ENCODE measurements around the gene KANTR.
"Not testable (repeated sequence)": the region's sequence is repeated elsewhere in the genome, so short reads cannot be mapped to it uniquely, and the experiment has no call there.

The KANTR gene

DNA sequence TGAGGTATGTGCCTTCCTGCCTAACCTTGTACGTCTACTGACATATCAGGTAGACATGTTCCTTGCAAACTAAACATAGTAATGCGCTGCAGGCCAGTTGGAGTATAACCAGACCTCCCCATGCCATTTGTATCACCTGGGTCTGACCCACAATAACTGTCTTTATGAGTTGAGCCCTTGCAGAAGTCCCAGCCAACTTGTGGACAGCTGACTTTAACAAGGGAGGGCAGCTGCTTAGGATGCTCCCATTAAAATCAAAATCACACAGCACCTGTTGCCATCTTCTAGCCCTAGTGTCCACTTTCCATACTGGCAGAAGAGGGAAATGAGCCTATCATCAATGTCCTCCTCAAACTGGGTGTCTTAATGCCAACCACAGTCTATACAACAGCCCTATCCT is 41.6 kb downstream of the KANTR start:
- no peaks in the 10 kb centered on the region for H3K9me3 Mint-ChIP-seq
- no peaks in the 10 kb centered on the region for H3K27me3 Mint-ChIP-seq
- H3K36me3 Mint-ChIP-seq (ENCODE audit: low read depth): no peaks in the 10 kb centered on the region
- H3K4me1 Mint-ChIP-seq (ENCODE audit: low read depth): no peaks in the 10 kb centered on the region
- no peak overlapping the region for H3K4me3 Mint-ChIP-seq
- H3K27ac Mint-ChIP-seq: no peak overlapping the region

DNA sequence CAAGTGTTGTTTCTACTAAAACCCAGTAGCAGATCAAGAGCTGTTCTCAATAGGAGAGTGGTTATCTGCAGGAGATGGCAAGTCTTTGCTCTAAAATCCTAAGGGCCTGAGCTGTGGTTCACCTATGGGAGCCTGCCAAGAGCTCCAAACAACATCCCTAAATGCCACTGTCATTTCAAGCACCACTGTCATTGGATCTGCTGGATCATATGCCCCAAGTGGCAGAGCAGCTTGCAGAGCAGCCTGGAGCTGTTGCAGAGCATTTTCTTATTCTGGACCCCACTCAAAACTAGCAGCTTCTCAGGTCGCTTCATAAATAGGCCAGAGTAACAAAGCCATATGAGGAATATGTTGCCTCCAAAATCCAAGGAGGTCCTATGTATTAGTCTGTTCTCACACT is 59.6 kb downstream of the KANTR start:
- no peaks in the 10 kb centered on the region for H3K36me3 Mint-ChIP-seq (ENCODE audit: low read depth)
- H3K4me1 Mint-ChIP-seq (ENCODE audit: low read depth): no peaks in the 10 kb centered on the region
- H3K4me3 Mint-ChIP-seq: no peak overlapping the region
- no peaks in the 10 kb centered on the region for H3K27me3 Mint-ChIP-seq
- H3K27ac Mint-ChIP-seq: no peak overlapping the region
- no peaks in the 10 kb centered on the region for H3K9me3 Mint-ChIP-seq

DNA sequence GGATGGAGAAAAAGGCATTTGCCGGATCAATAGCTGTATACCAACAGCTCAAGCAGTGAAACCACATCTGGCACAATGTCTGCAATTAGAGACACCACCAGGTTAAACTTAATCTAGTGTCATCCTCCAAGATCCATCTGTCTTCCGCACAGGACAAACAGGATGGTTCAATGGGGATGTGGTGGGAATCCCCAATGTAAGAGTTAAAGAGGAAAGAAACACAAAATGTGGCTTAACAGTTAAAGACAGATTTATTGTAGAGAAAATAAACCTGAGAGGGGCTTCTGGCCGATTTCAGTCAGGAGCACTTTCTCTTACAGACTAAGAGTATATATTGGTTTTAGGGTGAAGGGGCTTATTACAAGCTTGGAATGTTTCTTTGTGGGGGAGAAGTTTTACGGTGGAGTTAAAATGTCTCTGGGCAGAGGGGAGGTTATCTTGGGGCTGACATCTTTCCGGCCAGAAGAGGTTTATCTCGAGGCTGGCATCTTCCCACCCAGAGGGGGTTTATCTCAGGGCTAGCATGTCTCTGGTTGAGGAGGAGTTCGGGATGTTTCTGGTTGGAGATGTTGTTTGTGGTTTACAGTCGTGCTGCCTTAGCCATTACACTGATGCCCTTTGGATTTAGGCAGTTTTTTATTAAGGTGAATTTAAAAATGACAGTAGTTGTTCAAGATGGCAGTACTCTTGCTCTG is 61.7 kb downstream of the KANTR start:
- Mint-ChIP-seq H3K9me3 (no peaks in the 10 kb centered on the region), H3K36me3 (ENCODE audit: low read depth) (no peaks in the 10 kb centered on the region), H3K27me3 (no peaks in the 10 kb centered on the region), H3K4me3 (no peak overlapping the region), H3K27ac (no peak overlapping the region), H3K4me1 (ENCODE audit: low read depth) (no peaks in the 10 kb centered on the region)

DNA sequence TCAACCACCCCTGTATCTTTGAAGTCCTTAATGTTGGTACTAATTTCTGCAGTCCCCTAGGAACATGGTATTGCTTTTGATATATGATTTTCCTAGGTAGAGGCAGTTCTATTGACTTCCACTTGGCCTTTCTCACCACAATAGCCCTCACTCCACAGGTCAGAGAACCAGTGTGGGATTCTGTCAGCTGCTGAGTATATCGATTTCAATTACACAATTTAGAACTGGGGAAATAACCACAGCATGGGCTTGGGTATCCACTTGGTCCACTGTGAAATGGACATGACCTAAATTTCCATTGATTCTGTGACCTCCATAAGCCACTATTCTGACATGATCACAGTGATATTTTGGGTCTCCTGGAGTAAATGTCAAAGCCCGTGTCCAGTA is 62.3 kb downstream of the KANTR start:
- Mint-ChIP-seq H3K4me1 (ENCODE audit: low read depth) (no peaks in the 10 kb centered on the region), H3K4me3 (no peak overlapping the region)

DNA sequence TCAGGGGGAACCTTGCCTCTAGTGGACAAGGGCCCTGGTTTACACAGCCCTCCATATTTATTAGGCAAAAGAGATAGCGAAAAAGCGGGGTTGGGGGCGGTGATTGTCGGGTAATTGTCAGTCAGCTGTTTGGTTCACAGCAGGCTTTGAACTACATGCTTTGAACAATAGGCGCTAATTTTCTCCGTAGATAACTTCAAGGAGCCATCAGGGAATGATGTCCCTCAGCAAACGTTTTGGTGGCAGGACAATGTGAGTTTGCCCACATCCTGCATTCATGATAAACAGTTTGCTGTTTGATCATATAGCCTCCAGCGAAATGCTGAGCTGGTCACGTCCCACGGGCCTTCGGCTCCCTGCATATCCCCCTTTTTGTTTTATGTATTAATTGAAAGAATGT is 65.2 kb downstream of the KANTR start:
- H3K4me3 Mint-ChIP-seq: no peak overlapping the region
- H3K27me3 Mint-ChIP-seq: no peaks in the 10 kb centered on the region
- no peaks in the 10 kb centered on the region for H3K36me3 Mint-ChIP-seq (ENCODE audit: low read depth)
- no peak overlapping the region for H3K27ac Mint-ChIP-seq
- no peaks in the 10 kb centered on the region for H3K9me3 Mint-ChIP-seq
- no peaks in the 10 kb centered on the region for H3K4me1 Mint-ChIP-seq (ENCODE audit: low read depth)

More for the DNA sequence above, 62.3 kb downstream of the KANTR start:
- Mint-ChIP-seq H3K27ac (no peak overlapping the region), H3K36me3 (ENCODE audit: low read depth) (no peaks in the 10 kb centered on the region), H3K27me3 (no peaks in the 10 kb centered on the region), H3K9me3 (no peaks in the 10 kb centered on the region)

DNA sequence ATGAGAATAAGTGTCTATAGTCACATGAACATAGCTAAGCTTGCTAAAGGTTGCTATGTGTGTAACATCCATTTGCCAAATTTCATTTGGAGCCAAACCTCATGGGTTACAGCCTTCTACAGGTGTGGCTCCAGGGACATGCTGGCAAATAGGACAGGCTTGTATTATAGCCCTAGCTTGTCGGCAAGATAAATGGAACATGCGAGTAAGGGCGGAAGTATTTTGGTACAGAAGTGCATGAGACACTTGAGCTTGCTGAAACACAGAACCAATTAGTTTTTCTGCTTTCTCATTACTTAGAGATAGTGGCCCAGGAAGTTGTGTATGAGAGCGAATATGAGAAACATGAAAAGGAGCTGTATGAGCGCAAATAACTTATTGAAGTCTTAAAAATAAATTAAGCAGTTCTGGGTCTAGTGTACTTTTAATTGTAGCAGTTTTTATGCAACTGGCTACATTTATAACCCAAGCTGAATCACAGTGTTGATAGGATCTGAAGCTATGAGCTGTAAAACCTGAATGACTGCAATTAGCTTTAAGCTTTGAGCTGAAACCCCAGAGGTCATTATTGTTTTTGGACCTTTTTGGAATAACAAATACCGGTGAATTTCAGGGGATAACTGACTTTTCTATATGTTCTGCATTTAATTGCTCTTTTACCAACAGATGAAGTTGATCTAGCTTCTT is 66.5 kb downstream of the KANTR start:
- H3K27ac Mint-ChIP-seq: no peak overlapping the region
- H3K4me1 Mint-ChIP-seq (ENCODE audit: low read depth): no peaks in the 10 kb centered on the region
- H3K9me3 Mint-ChIP-seq: no peaks in the 10 kb centered on the region
- H3K4me3 Mint-ChIP-seq: no peak overlapping the region
- H3K27me3 Mint-ChIP-seq: no peaks in the 10 kb centered on the region
- no peaks in the 10 kb centered on the region for H3K36me3 Mint-ChIP-seq (ENCODE audit: low read depth)

DNA sequence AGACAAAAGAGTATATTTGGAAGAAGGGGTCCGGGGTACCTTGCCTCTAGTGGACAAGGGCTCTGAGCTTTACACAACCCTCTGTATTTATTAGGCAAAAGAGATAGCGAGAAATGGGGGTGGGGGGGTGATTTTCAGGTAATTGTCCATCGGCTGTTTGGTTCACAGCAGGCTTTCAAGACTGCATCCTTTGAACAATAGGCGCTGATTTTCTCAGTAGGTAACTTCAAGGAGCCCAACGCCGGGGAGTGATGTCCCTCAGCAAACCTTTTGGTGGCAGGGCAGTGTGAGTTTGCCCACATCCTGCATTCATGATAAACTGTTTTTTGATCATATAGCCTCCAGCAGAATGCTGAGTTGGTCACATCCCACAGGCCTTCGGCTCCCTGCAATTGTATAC is 69.5 kb downstream of the KANTR start:
- H3K4me1 Mint-ChIP-seq (ENCODE audit: low read depth): no peaks in the 10 kb centered on the region
- no peaks in the 10 kb centered on the region for H3K27me3 Mint-ChIP-seq
- no peaks in the 10 kb centered on the region for H3K9me3 Mint-ChIP-seq
- H3K36me3 Mint-ChIP-seq (ENCODE audit: low read depth): no peaks in the 10 kb centered on the region
- no peak overlapping the region for H3K4me3 Mint-ChIP-seq
- no peak overlapping the region for H3K27ac Mint-ChIP-seq

DNA sequence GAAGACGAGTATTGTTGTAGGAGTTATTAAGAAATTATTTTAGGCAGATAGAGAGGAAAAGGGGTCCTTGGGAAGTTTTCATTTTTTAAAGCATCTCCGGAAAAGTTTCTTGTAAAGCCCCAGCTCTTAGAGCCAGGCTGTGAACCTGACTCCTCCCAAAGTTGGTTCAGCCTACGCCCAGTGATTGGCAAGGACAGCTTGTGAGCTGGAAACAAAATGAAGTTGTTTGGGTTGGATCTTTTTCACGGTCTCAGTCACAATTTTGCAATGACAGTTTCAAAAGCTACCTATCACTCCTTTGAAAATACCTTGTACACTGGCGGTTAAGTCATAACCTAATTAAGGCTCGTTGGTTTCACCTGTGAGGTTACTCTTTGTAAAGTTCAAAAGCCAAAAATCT is 70.6 kb downstream of the KANTR start:
- H3K36me3 Mint-ChIP-seq (ENCODE audit: low read depth); H3K27ac Mint-ChIP-seq; H3K27me3 Mint-ChIP-seq; H3K9me3 Mint-ChIP-seq; H3K4me1 Mint-ChIP-seq (ENCODE audit: low read depth); H3K4me3 Mint-ChIP-seq: not testable (repeated sequence)

DNA sequence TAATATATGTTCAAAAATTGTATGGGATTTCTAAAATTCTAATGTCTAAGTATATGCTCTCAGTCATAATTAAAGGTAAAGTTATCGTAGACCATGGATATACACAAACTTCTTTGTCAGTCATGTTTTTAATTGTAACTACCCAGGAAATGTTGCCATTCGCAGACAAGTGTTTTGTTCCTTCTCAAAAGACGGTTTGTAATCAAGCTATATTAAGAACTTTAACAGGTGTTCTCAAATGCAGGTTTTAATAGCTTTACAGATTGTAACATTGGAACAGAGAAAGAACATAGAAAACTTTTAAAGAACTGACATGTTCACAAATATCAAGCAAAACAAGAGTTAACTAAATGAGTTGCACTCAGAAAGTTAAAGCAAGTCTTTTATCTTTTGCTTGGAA is 72.2 kb downstream of the KANTR start:
- Mint-ChIP-seq H3K4me1 (ENCODE audit: low read depth) (no peaks in the 10 kb centered on the region), H3K4me3 (no peak overlapping the region), H3K9me3 (no peaks in the 10 kb centered on the region), H3K36me3 (ENCODE audit: low read depth) (no peaks in the 10 kb centered on the region), H3K27ac (no peak overlapping the region), H3K27me3 (no peaks in the 10 kb centered on the region)

DNA sequence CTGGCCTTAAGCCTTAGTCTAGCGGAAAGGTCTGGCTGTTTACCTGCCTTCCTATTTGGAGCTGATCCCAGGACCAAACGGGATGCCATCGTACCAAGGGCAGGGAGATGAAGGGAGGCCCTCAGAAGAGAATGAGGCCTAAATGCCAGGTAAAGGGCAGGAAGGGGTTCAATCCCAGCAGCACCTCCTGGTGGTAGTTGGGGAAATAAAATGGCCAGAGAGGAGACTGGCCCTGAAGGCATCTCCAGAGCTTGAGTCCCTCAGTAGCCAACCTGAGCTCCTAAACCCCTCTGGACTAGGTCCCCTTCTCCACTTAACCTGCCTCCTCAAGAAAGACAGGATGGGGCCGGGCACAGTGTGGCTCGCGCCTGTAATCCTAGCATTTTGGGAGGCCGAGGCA is 77.4 kb downstream of the KANTR start:
- H3K36me3 Mint-ChIP-seq (ENCODE audit: low read depth): peaks cover 9% of the 10 kb centered on the region
- no peaks in the 10 kb centered on the region for H3K27me3 Mint-ChIP-seq
- peaks cover 4% of the 10 kb centered on the region for H3K9me3 Mint-ChIP-seq
- H3K4me1 Mint-ChIP-seq (ENCODE audit: low read depth): no peaks in the 10 kb centered on the region
- no peak overlapping the region for H3K4me3 Mint-ChIP-seq
- no peak overlapping the region for H3K27ac Mint-ChIP-seq

All from stimulated activated naive CD8-positive, alpha-beta T cell treated with anti-CD3 and anti-CD28 coated beads, Interleukin-15, Interleukin-2, amounts not matched to agents 100 ng/mL and 50 ng/mL, for 24 hours (primary cell).